Neural cell (in vitro differentiated cells): Measurements from ENCODE around the gene MSX2. TPM values are rescaled to one million over a fixed set of nuclear protein-coding genes. Genes with fewer than 3 reads are reported as not detected.
"Not testable (repeated sequence)": the region's sequence is repeated elsewhere in the genome, so short reads cannot be mapped to it uniquely, and the experiment has no call there.

Experiments
- H2AFZ ChIP-seq: fragments of 200-600, 300-800 bp; sonication (generic), shearing (Covaris generic); 2 replicates; pipeline ENCODE4 v1.6.0; 2014; ENCODE audit warnings: low read depth, mild to moderate bottlenecking, antibody characterized with exemption, low read length, moderate library complexity
- H3F3A ChIP-seq: fragments of 200-600 bp; shearing (Covaris generic); 2 replicates; pipeline ENCODE4 v1.6.1; 2016; ENCODE audit warnings: mild to moderate bottlenecking, moderate library complexity, mixed read lengths, antibody characterized with exemption, low read length; ENCODE audit not compliant: insufficient read depth, poor library complexity, severe bottlenecking
- H3K27ac ChIP-seq: fragments of 200-600, 300-800 bp; sonication (generic), shearing (Covaris generic); 2 replicates; pipeline ENCODE4 v1.5.1; 2014; ENCODE audit warnings: mild to moderate bottlenecking, low read length, moderate library complexity
- H3K27me3 ChIP-seq: fragments of 300-800, 200-600 bp; sonication (generic), shearing (Covaris generic); 2 replicates; pipeline ENCODE4 v1.6.0; 2014; ENCODE audit warnings: mild to moderate bottlenecking, low read depth, low read length, moderate library complexity; ENCODE audit not compliant: insufficient read depth
- H3K36me3 ChIP-seq: fragments of 300-800, 200-600 bp; sonication (generic), shearing (Covaris generic); 2 replicates; pipeline ENCODE4 v1.5.1; 2014; ENCODE audit warnings: mild to moderate bottlenecking, antibody characterized with exemption, low read length, moderate library complexity; ENCODE audit not compliant: insufficient read depth
- H3K4me2 ChIP-seq: fragments of 300-800, 200-600 bp; sonication (generic), shearing (Covaris generic); 2 replicates; pipeline ENCODE4 v1.6.0; 2014; ENCODE audit warnings: mild to moderate bottlenecking, low read length
- H3K4me3 ChIP-seq: fragments of 300-800, 200-600 bp; sonication (generic), shearing (Covaris generic); 2 replicates; pipeline ENCODE4 v1.5.1; 2014; ENCODE audit warnings: mild to moderate bottlenecking, low read length, moderate library complexity
- H3K79me2 ChIP-seq: fragments of 200-600 bp; shearing (Covaris generic); replicated peaks from 2 replicates; pipeline ENCODE4 v1.6.0; 2014; ENCODE audit warnings: mild to moderate bottlenecking, low read length, moderate library complexity; ENCODE audit not compliant: insufficient read depth
- H3K9ac ChIP-seq: fragments of 300-800, 200-600 bp; sonication (generic), shearing (Covaris generic); 2 replicates; pipeline ENCODE4 v1.6.1; 2016; ENCODE audit warnings: mild to moderate bottlenecking, low read length, mixed read lengths
- H3K9me2 ChIP-seq: fragments of 200-600 bp; shearing (Covaris generic); 2 replicates; pipeline ENCODE4 v1.6.1; 2016; ENCODE audit warnings: mild to moderate bottlenecking, low read length, mixed read lengths; ENCODE audit not compliant: insufficient read depth
- H3K9me3 ChIP-seq: fragments of 200-600, 300-800 bp; sonication (generic), shearing (Covaris generic); 2 replicates; pipeline ENCODE4 v1.6.1; 2016; ENCODE audit warnings: mild to moderate bottlenecking, mixed run types, low read length, moderate library complexity, mixed read lengths
- H4K20me1 ChIP-seq: fragments of 200-600 bp; shearing (Covaris generic); 2 replicates; pipeline ENCODE4 v1.6.1; 2016; ENCODE audit warnings: mild to moderate bottlenecking, mixed run types; ENCODE audit not compliant: insufficient read depth
- CTCF ChIP-seq: fragments of 450-650 bp; IDR thresholded peaks from 2 replicates; pipeline ENCODE4 v1.5.1; 2014; ENCODE audit warnings: antibody characterized with exemption, mild to moderate bottlenecking, moderate library complexity; ENCODE audit not compliant: poor library complexity, severe bottlenecking
- EP300 ChIP-seq: fragments of 450-650 bp; conservative IDR thresholded peaks from 2 replicates; pipeline ENCODE4 v1.6.1; 2014; ENCODE audit warnings: antibody characterized with exemption, mild to moderate bottlenecking, moderate library complexity; ENCODE audit not compliant: poor library complexity, severe bottlenecking
- EZH2 ChIP-seq: fragments of 200-600, 300-800 bp; shearing (Covaris generic), sonication (generic); IDR thresholded peaks from 2 replicates; pipeline ENCODE4 v1.6.1; 2014; ENCODE audit warnings: antibody characterized with exemption, low read length, borderline replicate concordance, mild to moderate bottlenecking; ENCODE audit not compliant: insufficient read depth, poor library complexity, severe bottlenecking
- MXI1 ChIP-seq: fragments of 450-650 bp; conservative IDR thresholded peaks from 2 replicates; pipeline ENCODE4 v1.6.1; 2014; ENCODE audit warnings: antibody characterized with exemption, mild to moderate bottlenecking; ENCODE audit not compliant: poor library complexity, severe bottlenecking
- POLR2AphosphoS5 ChIP-seq: IDR thresholded peaks from 2 replicates; pipeline ENCODE4 v1.6.1; 2012
- RAD21 ChIP-seq: fragments of 450-650 bp; conservative IDR thresholded peaks from 2 replicates; pipeline ENCODE4 v1.6.1; 2014; ENCODE audit warnings: antibody characterized with exemption, mild to moderate bottlenecking, moderate library complexity
- SMC3 ChIP-seq: fragments of 450-650 bp; conservative IDR thresholded peaks from 2 replicates; pipeline ENCODE4 v1.6.1; 2014; ENCODE audit warnings: antibody characterized with exemption, mild to moderate bottlenecking, moderate library complexity; ENCODE audit not compliant: poor library complexity
- TAF1 ChIP-seq: IDR thresholded peaks from 2 replicates; pipeline ENCODE4 v1.6.1; 2012; ENCODE audit warnings: low read depth
- polyA plus RNA-seq: library from polyadenylated mRNA; depleted of rRNA; stranded (reverse); fragments of >200 nt; gene quantifications from 2 replicates; pipeline ENCODE4 v1.2.3, GENCODE V29; 2014
- TF ChIP-seq, protein P1 (sequence below): IDR thresholded peaks from 2 replicates; pipeline ENCODE4 v1.6.1; 2012; ENCODE audit warnings: borderline replicate concordance

The MSX2 gene
- polyA plus RNA-seq, 1 donor from 2014 or later: not detected

DNA sequence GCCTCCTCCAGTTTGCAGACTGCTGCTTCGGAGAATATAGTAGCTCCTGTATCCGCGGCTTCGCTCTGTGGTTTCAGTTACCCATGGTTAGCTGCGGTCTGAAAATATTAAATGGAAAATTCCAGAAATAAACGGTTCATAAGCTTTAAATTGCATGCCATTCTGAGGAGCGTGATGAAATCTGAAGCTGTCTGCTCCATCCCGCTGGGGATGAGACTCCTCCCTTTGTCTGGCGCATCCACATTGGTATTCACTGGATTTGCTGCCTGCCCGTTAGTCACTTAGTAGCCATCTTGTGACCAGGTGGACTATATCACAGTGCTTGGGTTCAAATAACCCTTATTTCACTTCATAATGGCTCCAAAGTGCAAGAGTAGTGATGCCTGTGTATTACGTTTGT is 36.3 kb downstream of the MSX2 start:
- Histone ChIP-seq H2AFZ (no peak overlapping the region), H3K9ac (no peak overlapping the region), H3K27ac (no peak overlapping the region), H4K20me1 (no peaks in the 10 kb centered on the region), H3K4me2 (no peak overlapping the region), H3K36me3 (no peaks in the 10 kb centered on the region), H3K79me2 (no peaks in the 10 kb centered on the region), H3K27me3 (no peaks in the 10 kb centered on the region), H3F3A (no peaks in the 10 kb centered on the region), H3K4me3 (no peak overlapping the region), H3K9me3 (no peaks in the 10 kb centered on the region), H3K9me2 (no peaks in the 10 kb centered on the region)
- TF ChIP-seq, protein P1, sequence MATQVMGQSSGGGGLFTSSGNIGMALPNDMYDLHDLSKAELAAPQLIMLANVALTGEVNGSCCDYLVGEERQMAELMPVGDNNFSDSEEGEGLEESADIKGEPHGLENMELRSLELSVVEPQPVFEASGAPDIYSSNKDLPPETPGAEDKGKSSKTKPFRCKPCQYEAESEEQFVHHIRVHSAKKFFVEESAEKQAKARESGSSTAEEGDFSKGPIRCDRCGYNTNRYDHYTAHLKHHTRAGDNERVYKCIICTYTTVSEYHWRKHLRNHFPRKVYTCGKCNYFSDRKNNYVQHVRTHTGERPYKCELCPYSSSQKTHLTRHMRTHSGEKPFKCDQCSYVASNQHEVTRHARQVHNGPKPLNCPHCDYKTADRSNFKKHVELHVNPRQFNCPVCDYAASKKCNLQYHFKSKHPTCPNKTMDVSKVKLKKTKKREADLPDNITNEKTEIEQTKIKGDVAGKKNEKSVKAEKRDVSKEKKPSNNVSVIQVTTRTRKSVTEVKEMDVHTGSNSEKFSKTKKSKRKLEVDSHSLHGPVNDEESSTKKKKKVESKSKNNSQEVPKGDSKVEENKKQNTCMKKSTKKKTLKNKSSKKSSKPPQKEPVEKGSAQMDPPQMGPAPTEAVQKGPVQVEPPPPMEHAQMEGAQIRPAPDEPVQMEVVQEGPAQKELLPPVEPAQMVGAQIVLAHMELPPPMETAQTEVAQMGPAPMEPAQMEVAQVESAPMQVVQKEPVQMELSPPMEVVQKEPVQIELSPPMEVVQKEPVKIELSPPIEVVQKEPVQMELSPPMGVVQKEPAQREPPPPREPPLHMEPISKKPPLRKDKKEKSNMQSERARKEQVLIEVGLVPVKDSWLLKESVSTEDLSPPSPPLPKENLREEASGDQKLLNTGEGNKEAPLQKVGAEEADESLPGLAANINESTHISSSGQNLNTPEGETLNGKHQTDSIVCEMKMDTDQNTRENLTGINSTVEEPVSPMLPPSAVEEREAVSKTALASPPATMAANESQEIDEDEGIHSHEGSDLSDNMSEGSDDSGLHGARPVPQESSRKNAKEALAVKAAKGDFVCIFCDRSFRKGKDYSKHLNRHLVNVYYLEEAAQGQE: no peak
- TF ChIP-seq EZH2: no peak
- TF ChIP-seq SMC3: no peak
- TF ChIP-seq POLR2AphosphoS5: no peak
- no peak for TF ChIP-seq TAF1
- TF ChIP-seq MXI1: no peak
- TF ChIP-seq RAD21: no peak
- no peak for TF ChIP-seq CTCF
- TF ChIP-seq EP300: no peak

DNA sequence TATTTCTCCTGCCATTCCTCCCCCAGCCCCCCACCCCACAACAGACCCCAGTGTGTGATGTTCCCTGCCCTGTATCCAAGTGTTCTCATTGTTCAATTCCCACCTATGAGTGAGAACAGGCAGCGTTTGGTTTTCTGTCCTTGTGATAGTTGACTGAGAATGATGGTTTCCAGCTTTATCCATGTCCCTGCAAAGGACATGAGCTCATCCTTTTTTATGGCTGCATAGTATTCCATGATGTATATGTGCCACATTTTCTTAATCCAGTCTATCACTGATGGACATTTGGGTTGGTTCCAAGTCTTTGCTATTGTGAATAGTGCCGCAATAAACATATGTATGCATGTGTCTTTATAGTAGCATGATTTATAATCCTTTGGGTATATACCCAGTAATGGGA is 37.0 kb downstream of the MSX2 start:
- not testable (repeated sequence) for H3K36me3 ChIP-seq, H3K9me2 ChIP-seq, H3K27me3 ChIP-seq, H3K4me2 ChIP-seq, H3K9me3 ChIP-seq, H3K9ac ChIP-seq, H3K4me3 ChIP-seq, H3F3A ChIP-seq, H3K27ac ChIP-seq, H4K20me1 ChIP-seq, H2AFZ ChIP-seq, H3K79me2 ChIP-seq

- no peaks in the 10 kb centered on the region for H3K9me2 ChIP-seq
- no peak overlapping the region for H2AFZ ChIP-seq
- H4K20me1 ChIP-seq: no peaks in the 10 kb centered on the region
- no peaks in the 10 kb centered on the region for H3K27me3 ChIP-seq
- no peak overlapping the region for H3K4me2 ChIP-seq
- no peaks in the 10 kb centered on the region for H3F3A ChIP-seq
- no peaks in the 10 kb centered on the region for H3K79me2 ChIP-seq
- no peak overlapping the region for H3K27ac ChIP-seq
- no peaks in the 10 kb centered on the region for H3K36me3 ChIP-seq
- no peak for TF ChIP-seq POLR2AphosphoS5
- TF ChIP-seq RAD21: no peak
- no peak for TF ChIP-seq SMC3
- TF ChIP-seq EP300: no peak
- no peak for TF ChIP-seq EZH2
- TF ChIP-seq MXI1: no peak
- TF ChIP-seq TAF1: no peak
- TF ChIP-seq, protein P1: no peak
- no peak for TF ChIP-seq CTCF
- no peak overlapping the region for H3K4me3 ChIP-seq
- H3K9me3 ChIP-seq: no peaks in the 10 kb centered on the region
- H3K9ac ChIP-seq: no peak overlapping the region
These were observed 39.9 kb downstream of the MSX2 start for GRCh38 chr5:174764309-174764708.
